GM23338 (cell line): ENCODE results near the gene STK17A. TPM values are rescaled to one million over a fixed set of nuclear protein-coding genes. Genes with fewer than 3 reads are reported as not detected.

Experiments used
- ATAC-seq: fragments of 200-7000 bp; cut with Tn5 transposase; 3 replicates; pipeline ENCODE4 v1.9.1; 2020
- DNase-seq: peaks from one replicate; pipeline ENCODE4 v3.0.0-alpha.2; 2015; ENCODE audit warnings: low spot score
- H2AFZ ChIP-seq: fragments of 200-600 bp; sonication (generic); 2 replicates; pipeline ENCODE4 v1.8.0; 2016; ENCODE audit warnings: antibody characterized with exemption, mild to moderate bottlenecking, moderate library complexity
- H3F3A ChIP-seq: fragments of 200-600 bp; sonication (generic); replicated peaks from 2 replicates; pipeline ENCODE4 v1.8.0; 2017; ENCODE audit warnings: antibody characterized with exemption, mixed run types, low read depth
- H3K27ac ChIP-seq: fragments of 200-600 bp; sonication (generic); 2 replicates; pipeline ENCODE4 v1.6.1; 2016; ENCODE audit warnings: low read depth
- H3K27me3 ChIP-seq: fragments of 200-600 bp; sonication (generic); 2 replicates; pipeline ENCODE4 v1.8.0; 2016; ENCODE audit warnings: mild to moderate bottlenecking, mixed run types, moderate library complexity; ENCODE audit not compliant: insufficient read depth
- H3K36me3 ChIP-seq: fragments of 200-600 bp; sonication (generic); 2 replicates; pipeline ENCODE4 v1.8.0; 2016; ENCODE audit warnings: mild to moderate bottlenecking; ENCODE audit not compliant: insufficient read depth
- H3K4me1 ChIP-seq: fragments of 200-600 bp; sonication (generic); 2 replicates; pipeline ENCODE4 v1.8.0; 2016; ENCODE audit warnings: mild to moderate bottlenecking, moderate library complexity; ENCODE audit not compliant: insufficient read depth
- H3K4me2 ChIP-seq: fragments of 200-600 bp; sonication (generic); 2 replicates; pipeline ENCODE4 v1.7.1; 2017; ENCODE audit warnings: mixed run types
- H3K4me3 ChIP-seq: fragments of 200-600 bp; sonication (generic); 2 replicates; pipeline ENCODE4 v1.6.1; 2016; ENCODE audit warnings: mixed run types
- H3K79me2 ChIP-seq: fragments of 200-600 bp; sonication (generic); replicated peaks from 2 replicates; pipeline ENCODE4 v1.8.0; 2017; ENCODE audit warnings: mild to moderate bottlenecking; ENCODE audit not compliant: insufficient read depth
- H3K9me2 ChIP-seq: fragments of 200-600 bp; sonication (generic); 2 replicates; pipeline ENCODE4 v1.8.0; 2017; ENCODE audit not compliant: insufficient read depth
- H4K20me1 ChIP-seq: fragments of 200-600 bp; sonication (generic); replicated peaks from 2 replicates; pipeline ENCODE4 v1.8.0; 2017; ENCODE audit warnings: mild to moderate bottlenecking; ENCODE audit not compliant: insufficient read depth
- H3K27ac Mint-ChIP-seq: 2 replicates; pipeline ENCODE4 v1.8.0; 2020; ENCODE audit warnings: inconsistent platforms, mild to moderate bottlenecking, moderate library complexity, mixed read lengths
- H3K27me3 Mint-ChIP-seq: 3 replicates; pipeline ENCODE4 v1.8.0; 2022; ENCODE audit warnings: low read depth, mild to moderate bottlenecking, moderate library complexity, mixed read lengths, inconsistent platforms; ENCODE audit not compliant: insufficient read depth, poor library complexity
- H3K36me3 Mint-ChIP-seq: 3 replicates; pipeline ENCODE4 v1.8.0; 2021; ENCODE audit warnings: low read depth, mild to moderate bottlenecking, inconsistent platforms, moderate library complexity, mixed read lengths
- H3K4me1 Mint-ChIP-seq: 3 replicates; pipeline ENCODE4 v1.8.0; 2020; ENCODE audit warnings: mild to moderate bottlenecking, inconsistent platforms, mixed read lengths
- H3K4me3 Mint-ChIP-seq: 3 replicates; pipeline ENCODE4 v1.8.0; 2021; ENCODE audit warnings: moderate library complexity, mild to moderate bottlenecking, inconsistent platforms, mixed read lengths
- H3K9me3 Mint-ChIP-seq: 3 replicates; pipeline ENCODE4 v1.8.0; 2020; ENCODE audit warnings: moderate library complexity, mild to moderate bottlenecking, inconsistent platforms, mixed read lengths
- CREB1 ChIP-seq: fragments of 250-450 bp; sonication (Bioruptor Pico); IDR thresholded peaks from 2 replicates; pipeline ENCODE4 v1.5.0; 2020; ENCODE audit warnings: low read depth, mild to moderate bottlenecking, moderate library complexity
- EZH2 ChIP-seq: fragments of 200-600 bp; sonication (generic); IDR thresholded peaks from one replicate; pipeline ENCODE4 v1.8.0; 2017; ENCODE audit warnings: antibody characterized with exemption, mild to moderate bottlenecking, low read depth; ENCODE audit not compliant: unreplicated experiment
- JUNB ChIP-seq: IDR thresholded peaks from one replicate; pipeline ENCODE4 v1.6.1; 2016; ENCODE audit warnings: antibody characterized with exemption; ENCODE audit not compliant: unreplicated experiment
- NANOG ChIP-seq: IDR thresholded peaks from 2 replicates; pipeline ENCODE4 v1.6.1; 2016; ENCODE audit warnings: antibody characterized with exemption, borderline replicate concordance
- ZNF114 ChIP-seq: fragments of 250-450 bp; sonication (Bioruptor Pico); IDR thresholded peaks from 2 replicates; pipeline ENCODE4 v1.5.0; 2020; ENCODE audit warnings: mild to moderate bottlenecking, moderate library complexity
- ZNF462 ChIP-seq: fragments of 250-450 bp; sonication (Bioruptor Pico); IDR thresholded peaks from 2 replicates; pipeline ENCODE4 v1.5.0; 2020; ENCODE audit warnings: mild to moderate bottlenecking, moderate library complexity
- polyA plus RNA-seq: library from polyadenylated mRNA; unstranded; fragments of >200 nt; fragmentation: Nextera tagmentation; extraction: Ambion mirVana; gene quantifications from 2 replicates; pipeline ENCODE4 v1.2.1, GENCODE V29; 2016
- total RNA-seq: library from RNA; depleted of rRNA; stranded (reverse); fragments of >200 nt; shearing (Covaris generic); gene quantifications from 2 replicates; pipeline ENCODE4 v1.2.3, GENCODE V29; 2014
- TF ChIP-seq, protein P1 (sequence below), 2 experiments: fragments of 200-600 bp in 1 of 2; sonication (generic) in 1 of 2; conservative IDR thresholded peaks; 2 replicates each; pipeline versions ENCODE4 v1.5.1 to v1.6.1; 2016 to 2017; ENCODE audit warnings: antibody characterized with exemption in 2 of 2, low read depth in 2 of 2, mild to moderate bottlenecking in 2 of 2, moderate library complexity in 1 of 2

The STK17A gene
- total and polyA plus RNA-seq, 2 experiments from 2014 or later, result 21.2 to 21.8 TPM

GRCh38 chr7:43632746-43633145 is 49.8 kb downstream of the STK17A start (continued):
- TF ChIP-seq ZNF462 (CRISPR knock-in tag), result no peak

DNA sequence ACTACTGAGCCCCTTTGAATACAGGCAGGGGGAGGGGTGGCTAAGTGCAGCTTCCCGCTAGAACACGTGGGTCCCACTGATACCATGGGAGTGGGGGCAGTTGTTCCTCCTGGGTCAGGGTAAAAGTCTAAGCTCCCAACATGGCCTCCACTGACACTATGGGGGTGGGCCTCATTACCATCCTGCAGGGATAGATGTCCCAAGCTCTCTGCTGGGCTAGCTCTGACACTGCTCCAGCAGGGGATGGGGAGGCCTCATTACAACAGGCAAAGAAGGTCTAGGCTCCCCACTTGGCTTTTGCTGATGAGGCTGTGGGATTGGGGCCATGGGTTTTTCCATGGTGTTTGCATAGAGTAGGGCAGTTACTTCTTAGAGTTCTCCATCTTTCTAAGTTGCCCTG is 51.5 kb downstream of the STK17A start:
- no peaks in the 10 kb centered on the region; the same call in 1 of the 2 replicates for H4K20me1 ChIP-seq
- peaks cover 71% of the 10 kb centered on the region for H3K36me3 Mint-ChIP-seq
- no peaks in the 10 kb centered on the region for H3K9me3 Mint-ChIP-seq
- H3K36me3 ChIP-seq, result peaks cover 28% of the 10 kb centered on the region
- no peak overlapping the region for H3K4me3 ChIP-seq
- no peak overlapping the region for H3K27ac ChIP-seq
- H3K79me2 ChIP-seq, result no peaks in the 10 kb centered on the region
- H3K4me2 ChIP-seq, result no peak overlapping the region
- H3K4me1 Mint-ChIP-seq, result no peaks in the 10 kb centered on the region
- no peaks in the 10 kb centered on the region for H3F3A ChIP-seq
- ATAC-seq (no peak), DNase-seq (no peak)
- no peaks in the 10 kb centered on the region for H3K9me2 ChIP-seq
- no peak overlapping the region for H3K4me3 Mint-ChIP-seq
- H3K27me3 Mint-ChIP-seq, result no peaks in the 10 kb centered on the region
- no peaks in the 10 kb centered on the region for H3K27me3 ChIP-seq
- no peaks in the 10 kb centered on the region for H3K4me1 ChIP-seq
- no peak overlapping the region for H2AFZ ChIP-seq
- H3K27ac Mint-ChIP-seq, result peak overlapping the region; percentile 46; the same call in 1 of the 2 replicates
- TF ChIP-seq CREB1 (CRISPR knock-in tag) (no peak), ZNF114 (no peak), JUNB (no peak), EZH2 (no peak), ZNF462 (CRISPR knock-in tag) (no peak), NANOG (no peak)
- TF ChIP-seq, protein P1, sequence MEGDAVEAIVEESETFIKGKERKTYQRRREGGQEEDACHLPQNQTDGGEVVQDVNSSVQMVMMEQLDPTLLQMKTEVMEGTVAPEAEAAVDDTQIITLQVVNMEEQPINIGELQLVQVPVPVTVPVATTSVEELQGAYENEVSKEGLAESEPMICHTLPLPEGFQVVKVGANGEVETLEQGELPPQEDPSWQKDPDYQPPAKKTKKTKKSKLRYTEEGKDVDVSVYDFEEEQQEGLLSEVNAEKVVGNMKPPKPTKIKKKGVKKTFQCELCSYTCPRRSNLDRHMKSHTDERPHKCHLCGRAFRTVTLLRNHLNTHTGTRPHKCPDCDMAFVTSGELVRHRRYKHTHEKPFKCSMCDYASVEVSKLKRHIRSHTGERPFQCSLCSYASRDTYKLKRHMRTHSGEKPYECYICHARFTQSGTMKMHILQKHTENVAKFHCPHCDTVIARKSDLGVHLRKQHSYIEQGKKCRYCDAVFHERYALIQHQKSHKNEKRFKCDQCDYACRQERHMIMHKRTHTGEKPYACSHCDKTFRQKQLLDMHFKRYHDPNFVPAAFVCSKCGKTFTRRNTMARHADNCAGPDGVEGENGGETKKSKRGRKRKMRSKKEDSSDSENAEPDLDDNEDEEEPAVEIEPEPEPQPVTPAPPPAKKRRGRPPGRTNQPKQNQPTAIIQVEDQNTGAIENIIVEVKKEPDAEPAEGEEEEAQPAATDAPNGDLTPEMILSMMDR (conservative IDR thresholded peaks at IDR 0.05; ENCODE audit: low read depth in 2 of 2), result no peak
